H1 (cell line): ENCODE results near the gene OR2V1. TPM values are rescaled to one million over a fixed set of nuclear protein-coding genes. Genes with fewer than 3 reads are reported as not detected.

ENCODE experiments used
- CTCF ChIA-PET: fragments of 300-600 bp; sonication (Branson Sonifier 250); formaldehyde crosslinking; loops from one replicate; lab custom pipeline; 2021; ENCODE audit not compliant: partially characterized antibody; lab: Charles Lee
- POLR2A ChIA-PET: fragments of 300-600 bp; sonication (Branson Sonifier 250); formaldehyde crosslinking; loops from one replicate; lab custom pipeline; 2021; ENCODE audit warnings: inconsistent platforms; ENCODE audit not compliant: partially characterized antibody; lab: Charles Lee
- DNase-seq, 2 experiments: peaks; one replicate each; pipeline versions ENCODE4 v3.0.0 to v3.0.0-alpha.2; 2010 to 2022; ENCODE audit warnings: low spot score in 2 of 2, low read depth in 1 of 2, mixed read lengths in 1 of 2
- FAIRE-seq: peaks from 2 replicates; lab custom pipeline; 2011; peaks lifted over from hg19 to GRCh38; lab: Jason Lieb, UNC
- H2AFZ ChIP-seq: 2 replicates; pipeline ENCODE4 v1.8.1; 2012; ENCODE audit warnings: low read length, inconsistent platforms
- H2AK5ac ChIP-seq: 2 replicates; pipeline ENCODE4 v1.6.1; 2013; ENCODE audit warnings: low read depth, low read length
- H2BK120ac ChIP-seq: replicated peaks from 2 replicates; pipeline ENCODE3; 2013; ENCODE audit warnings: low read depth, low read length, inconsistent platforms
- H2BK12ac ChIP-seq: 2 replicates; pipeline ENCODE4 v1.6.1; 2013; ENCODE audit warnings: low read depth, low read length
- H2BK15ac ChIP-seq: 2 replicates; pipeline ENCODE4 v1.6.1; 2013; ENCODE audit warnings: low read length
- H2BK20ac ChIP-seq: 2 replicates; pipeline ENCODE4 v1.6.1; 2013; ENCODE audit warnings: low read length
- H2BK5ac ChIP-seq: 2 replicates; pipeline ENCODE4 v1.6.1; 2013; ENCODE audit warnings: low read depth, low read length
- H3K14ac ChIP-seq: 2 replicates; pipeline ENCODE4 v1.6.1; 2013; ENCODE audit warnings: inconsistent platforms; ENCODE audit not compliant: insufficient read length
- H3K18ac ChIP-seq: 2 replicates; pipeline ENCODE4 v1.6.1; 2013; ENCODE audit warnings: low read length; ENCODE audit errors: extremely low read depth
- H3K23ac ChIP-seq: 2 replicates; pipeline ENCODE4 v1.6.1; 2013; ENCODE audit warnings: inconsistent platforms; ENCODE audit not compliant: insufficient read length
- H3K23me2 ChIP-seq: 2 replicates; pipeline ENCODE4 v1.6.1; 2013; ENCODE audit warnings: low read depth, low read length
- H3K27ac ChIP-seq: 2 replicates; pipeline ENCODE4 v1.6.1; 2011; ENCODE audit warnings: low read depth, low read length, inconsistent platforms
- H3K27me3 ChIP-seq, 4 experiments: replicated peaks in 1 of 4; 1 replicate in 1 of 4; 2 replicates in 3 of 4; pipeline versions ENCODE4 v1.6.1 to v1.8.1; 2011 to 2013; ENCODE audit warnings: low read length in 3 of 4, mild to moderate bottlenecking in 3 of 4, inconsistent platforms in 2 of 4, mixed read lengths in 2 of 4, moderate library complexity in 1 of 4; ENCODE audit not compliant: control insufficient read depth in 3 of 4, insufficient read depth in 3 of 4; ENCODE audit errors: extremely low read depth in 1 of 4
- H3K36me3 ChIP-seq, 4 experiments: 2 replicates each; pipeline versions ENCODE4 v1.6.1 to v1.8.1; 2011 to 2013; ENCODE audit warnings: mild to moderate bottlenecking in 4 of 4, low read length in 3 of 4, moderate library complexity in 2 of 4, control low read depth in 1 of 4, inconsistent platforms in 1 of 4; ENCODE audit not compliant: insufficient read depth in 4 of 4, control insufficient read depth in 2 of 4
- H3K4ac ChIP-seq: replicated peaks from 2 replicates; pipeline ENCODE3; 2013; ENCODE audit warnings: low read length, low read depth, mixed read lengths, inconsistent platforms; ENCODE audit not compliant: insufficient read length
- H3K4me1 ChIP-seq, 4 experiments: replicated peaks in 1 of 4; 1 replicate in 1 of 4; 2 replicates in 3 of 4; pipeline versions ENCODE4 v1.6.1 to v1.8.1; 2011 to 2013; ENCODE audit warnings: low read length in 3 of 4, inconsistent platforms in 2 of 4, mixed read lengths in 1 of 4; ENCODE audit not compliant: insufficient read depth in 4 of 4, control insufficient read depth in 3 of 4
- H3K4me2 ChIP-seq, 2 experiments: 2 replicates each; pipeline versions ENCODE4 v1.6.1 to v1.8.1; 2011 to 2013; ENCODE audit warnings: low read depth in 2 of 2, low read length in 2 of 2, control low read depth in 1 of 2, inconsistent platforms in 1 of 2, mild to moderate bottlenecking in 1 of 2; ENCODE audit not compliant: insufficient read depth in 1 of 2
- H3K4me3 ChIP-seq, 4 experiments: fragments of 200-600, 300-600 bp in 1 of 4; sonication (generic), shearing (Covaris generic), sonication (Bioruptor Twin) in 1 of 4; 2 replicates each; pipeline versions ENCODE4 v1.5.1 to v1.8.1; 2011 to 2016; ENCODE audit warnings: low read length in 4 of 4, low read depth in 3 of 4, control low read depth in 2 of 4, inconsistent platforms in 2 of 4, mild to moderate bottlenecking in 2 of 4, mixed read lengths in 1 of 4, moderate library complexity in 1 of 4; ENCODE audit not compliant: insufficient read depth in 2 of 4; ENCODE audit errors: extremely low read depth in 1 of 4
- H3K56ac ChIP-seq: replicated peaks from 2 replicates; pipeline ENCODE3; 2013; ENCODE audit warnings: low read depth, mild to moderate bottlenecking, mixed read lengths, low read length, inconsistent platforms; ENCODE audit not compliant: insufficient read length
- H3K79me1 ChIP-seq: 2 replicates; pipeline ENCODE4 v1.6.1; 2013; ENCODE audit warnings: low read depth, low read length, control low read depth
- H3K79me2 ChIP-seq, 2 experiments: 2 replicates each; pipeline versions ENCODE4 v1.6.1 to v1.8.1; 2012 to 2013; ENCODE audit warnings: low read length in 2 of 2, mild to moderate bottlenecking in 2 of 2, inconsistent platforms in 1 of 2; ENCODE audit not compliant: insufficient read depth in 2 of 2, control insufficient read depth in 1 of 2
- H3K9ac ChIP-seq, 4 experiments: replicated peaks in 1 of 4; 1 replicate in 1 of 4; 2 replicates in 3 of 4; pipeline versions ENCODE4 v1.6.1 to v1.8.1; 2011 to 2013; ENCODE audit warnings: low read depth in 3 of 4, low read length in 3 of 4, control low read depth in 2 of 4, mild to moderate bottlenecking in 2 of 4, moderate library complexity in 2 of 4, inconsistent platforms in 1 of 4; ENCODE audit errors: extremely low read depth in 1 of 4
- H3K9me3 ChIP-seq, 2 experiments: 2 replicates each; pipeline versions ENCODE4 v1.6.1 to v1.8.1; 2012 to 2013; ENCODE audit warnings: mild to moderate bottlenecking in 2 of 2, moderate library complexity in 2 of 2, control low read depth in 1 of 2, inconsistent platforms in 1 of 2, low read depth in 1 of 2, low read length in 1 of 2, mixed read lengths in 1 of 2; ENCODE audit not compliant: insufficient read depth in 2 of 2
- H4K20me1 ChIP-seq, 2 experiments: replicated peaks in 1 of 2; 2 replicates each; pipeline versions ENCODE3 to v1.8.1; 2011 to 2013; ENCODE audit warnings: inconsistent platforms in 2 of 2, low read length in 2 of 2, mild to moderate bottlenecking in 1 of 2; ENCODE audit not compliant: insufficient read depth in 2 of 2, control insufficient read depth in 1 of 2
- H4K5ac ChIP-seq: 2 replicates; pipeline ENCODE4 v1.6.1; 2013; ENCODE audit warnings: low read length, low read depth, mixed read lengths, inconsistent platforms; ENCODE audit not compliant: insufficient read length
- H4K8ac ChIP-seq: 2 replicates; pipeline ENCODE4 v1.8.0; 2013; ENCODE audit warnings: mild to moderate bottlenecking, moderate library complexity, low read length, inconsistent platforms; ENCODE audit not compliant: insufficient read depth; ENCODE audit errors: extremely low read depth
- H4K91ac ChIP-seq: replicated peaks from 2 replicates; pipeline ENCODE3; 2013; ENCODE audit warnings: low read length, mixed read lengths, inconsistent platforms; ENCODE audit not compliant: insufficient read length
- CREB1 ChIP-seq: IDR thresholded peaks from 2 replicates; pipeline ENCODE4 v1.6.1; 2012; ENCODE audit warnings: inconsistent platforms
- CTBP2 ChIP-seq: IDR thresholded peaks from 2 replicates; pipeline ENCODE4 v1.7.0; 2011; ENCODE audit warnings: borderline replicate concordance, mild to moderate bottlenecking, moderate library complexity, mixed read lengths, low read length; ENCODE audit not compliant: insufficient read depth, insufficient read length
- HDAC2 ChIP-seq, 2 experiments: fragments of 300-600 bp in 1 of 2; sonication (generic) in 1 of 2; IDR thresholded peaks; 2 replicates each; pipeline ENCODE4 v1.6.1; 2011 to 2012; ENCODE audit warnings: low read depth in 2 of 2, low read length in 2 of 2, mild to moderate bottlenecking in 2 of 2, moderate library complexity in 2 of 2, borderline replicate concordance in 1 of 2, inconsistent platforms in 1 of 2
- HDAC6 ChIP-seq: IDR thresholded peaks from one replicate; pipeline ENCODE4 v1.7.1; 2012; ENCODE audit warnings: low read depth, mild to moderate bottlenecking, inconsistent platforms, low read length, moderate library complexity
- PHF8 ChIP-seq: fragments of 200-600 bp; sonication (generic); conservative IDR thresholded peaks from 2 replicates; pipeline ENCODE4 v1.7.1; 2012; ENCODE audit warnings: low read depth, mild to moderate bottlenecking, inconsistent platforms, low read length, moderate library complexity
- RXRA ChIP-seq: IDR thresholded peaks from 2 replicates; pipeline ENCODE4 v1.6.1; 2011; ENCODE audit warnings: low read depth, mild to moderate bottlenecking, low read length, moderate library complexity; ENCODE audit not compliant: insufficient read depth
- SP4 ChIP-seq: IDR thresholded peaks from 2 replicates; pipeline ENCODE4 v1.6.1; 2012; ENCODE audit warnings: low read length, inconsistent platforms
- TAF1 ChIP-seq: IDR thresholded peaks from 2 replicates; pipeline ENCODE4 v1.6.1; 2011; ENCODE audit warnings: mild to moderate bottlenecking, low read depth, low read length
- YY1 ChIP-seq: IDR thresholded peaks from 2 replicates; pipeline ENCODE4 v1.6.1; 2011; ENCODE audit warnings: low read depth, mild to moderate bottlenecking, low read length
- WGBS, 2 experiments: shearing (Covaris generic) in 1 of 2; methylation state at CpG; one replicate each; pipeline versions ENCODE4 v1.1.6 to v1.1.7; 2013 to 2015; ENCODE audit warnings: low lambda C conversion rate in 2 of 2, mixed read lengths in 2 of 2, inconsistent platforms in 1 of 2, low coverage in 1 of 2, missing lambda C conversion rate in 1 of 2; ENCODE audit not compliant: insufficient replicate concordance in 2 of 2, insufficient coverage in 1 of 2, insufficient read length in 1 of 2; ENCODE audit errors: extremely low coverage in 1 of 2, missing lambda C conversion rate in 1 of 2; 5-methylcytosine and 5-hydroxymethylcytosine counted together
- polyA plus RNA-seq, 7 experiments: library from polyadenylated mRNA; depleted of rRNA in 3 of 7; stranded (reverse) in 5 of 7; unstranded in 2 of 7; fragments of >200 nt in 5 of 7; fragments of 200-250 nt in 2 of 7; gene quantifications; 1 replicate in 5 of 7; 2 replicates in 1 of 7; 4 replicates in 1 of 7; pipeline versions ENCODE4 v1.2.1 to v1.2.3, GENCODE V29; 2011 to 2013; ENCODE audit warnings: missing spikeins in 2 of 7, mixed read lengths in 2 of 7
- total RNA-seq: library from RNA; stranded (reverse); fragmentation: NEBNext Ultra II Directional; extraction: Animal tissue kit (Norgen Biotek cat#: 25700); gene quantifications from 2 replicates; pipeline ENCODE4 v1.2.1, GENCODE V29; 2021

Gene OR2V1
- total and polyA plus RNA-seq, 2 of the 8 experiments (the other 6 are each of a cell fraction or from before 2014, with no cell fraction given): not detected

GRCh38 chr5:181108578-181109165, 22.3 kb downstream of the OR2V1 start:
- no peaks in the 10 kb centered on the region for H4K20me1 ChIP-seq
- no peak overlapping the region for H2BK120ac ChIP-seq
- H3K4me2 ChIP-seq: no peak overlapping the region
- H2BK15ac ChIP-seq: peak overlapping the region; percentile 84; the same call in 1 of the 2 replicates
- no peak overlapping the region for H3K4me3 ChIP-seq
- no peak overlapping the region for H3K9ac ChIP-seq
- no peak overlapping the region for H3K14ac ChIP-seq
- DNase-seq (no peak), FAIRE-seq (no peak)
- no peak for TF ChIP-seq HDAC6
- TF ChIP-seq TAF1: no peak
- no peak for TF ChIP-seq CTBP2
- no peak for TF ChIP-seq HDAC2 (IDR thresholded peaks at IDR 0.05; ENCODE audit: borderline replicate concordance in 1 of 2, low read depth in 2 of 2, low read length in 2 of 2)
- TF ChIP-seq RXRA: no peak
- no peak for TF ChIP-seq PHF8
- TF ChIP-seq YY1: no peak
- no peak for TF ChIP-seq CREB1
- no peak for TF ChIP-seq SP4
- H2BK20ac ChIP-seq: no peak overlapping the region
- no peak overlapping the region for H3K18ac ChIP-seq
- no peak overlapping the region; the same call in 1 of the 2 replicates for H4K8ac ChIP-seq
- H2BK12ac ChIP-seq: 0 out of 2 replicates have a peak overlapping the region, but pooled peaks have one; percentile 39
- POLR2A ChIA-PET: interaction anchor here (0.6 kb wide), 1 partner anchor 71 kb away, joined by 3 read pairs; no protein-coding TSS in a partner anchor
- peaks cover 2 to 19% (median 12%) of the 10 kb centered on the region in 4 experiments for H3K27me3 ChIP-seq
- H4K91ac ChIP-seq: no peak overlapping the region
- no peaks in the 10 kb centered on the region for H3K9me3 ChIP-seq
- CTCF ChIA-PET: interaction anchor here (0.5 to 3.4 kb wide), 7 partner anchors 14 to 323 kb away, joined by 3 to 9 read pairs (median 4); no protein-coding TSS in a partner anchor
- 0 out of 2 replicates have a peak overlapping the region, but pooled peaks have one; percentile 46 for H2BK5ac ChIP-seq
- H3K23me2 ChIP-seq: no peaks in the 10 kb centered on the region
- H3K4ac ChIP-seq: no peak overlapping the region
- no peak overlapping the region for H3K23ac ChIP-seq
- WGBS, 2 experiments: 82% methylated on average over 14 of the region's 14 CpGs; no CpG with 5 or more reads in 1 of the 2 experiments
- H3K56ac ChIP-seq: no peak overlapping the region
- no peak overlapping the region for H2AFZ ChIP-seq
- H3K27ac ChIP-seq: no peak overlapping the region
- no peaks in the 10 kb centered on the region for H3K36me3 ChIP-seq
- H4K5ac ChIP-seq: no peak overlapping the region
- peaks cover 0 to 11% (median 6%) of the 10 kb centered on the region in 4 experiments; a peak in 6 of 7 replicates for H3K4me1 ChIP-seq
- H3K79me1 ChIP-seq: no peaks in the 10 kb centered on the region
- no peaks in the 10 kb centered on the region for H3K79me2 ChIP-seq
- H2AK5ac ChIP-seq: no peak overlapping the region
